GM18508 (cell line): ENCODE measurements around the gene FIBCD1.

Source experiments
- ATAC-seq: cut with Tn5 transposase; IDR thresholded peaks from one replicate; pipeline ENCODE4 v1.9.1; 2021; ENCODE audit warnings: moderate number of reproducible peaks; ENCODE audit not compliant: insufficient read depth, unreplicated experiment

Gene FIBCD1

GRCh38 chr9:130939405-130940026 is 469 bp upstream of the FIBCD1 start:
- ATAC-seq = no peak

- ATAC-seq = no peak
Measured at GRCh38 chr9:130938184-130938651, 829 bp downstream of the FIBCD1 start.

DNA sequence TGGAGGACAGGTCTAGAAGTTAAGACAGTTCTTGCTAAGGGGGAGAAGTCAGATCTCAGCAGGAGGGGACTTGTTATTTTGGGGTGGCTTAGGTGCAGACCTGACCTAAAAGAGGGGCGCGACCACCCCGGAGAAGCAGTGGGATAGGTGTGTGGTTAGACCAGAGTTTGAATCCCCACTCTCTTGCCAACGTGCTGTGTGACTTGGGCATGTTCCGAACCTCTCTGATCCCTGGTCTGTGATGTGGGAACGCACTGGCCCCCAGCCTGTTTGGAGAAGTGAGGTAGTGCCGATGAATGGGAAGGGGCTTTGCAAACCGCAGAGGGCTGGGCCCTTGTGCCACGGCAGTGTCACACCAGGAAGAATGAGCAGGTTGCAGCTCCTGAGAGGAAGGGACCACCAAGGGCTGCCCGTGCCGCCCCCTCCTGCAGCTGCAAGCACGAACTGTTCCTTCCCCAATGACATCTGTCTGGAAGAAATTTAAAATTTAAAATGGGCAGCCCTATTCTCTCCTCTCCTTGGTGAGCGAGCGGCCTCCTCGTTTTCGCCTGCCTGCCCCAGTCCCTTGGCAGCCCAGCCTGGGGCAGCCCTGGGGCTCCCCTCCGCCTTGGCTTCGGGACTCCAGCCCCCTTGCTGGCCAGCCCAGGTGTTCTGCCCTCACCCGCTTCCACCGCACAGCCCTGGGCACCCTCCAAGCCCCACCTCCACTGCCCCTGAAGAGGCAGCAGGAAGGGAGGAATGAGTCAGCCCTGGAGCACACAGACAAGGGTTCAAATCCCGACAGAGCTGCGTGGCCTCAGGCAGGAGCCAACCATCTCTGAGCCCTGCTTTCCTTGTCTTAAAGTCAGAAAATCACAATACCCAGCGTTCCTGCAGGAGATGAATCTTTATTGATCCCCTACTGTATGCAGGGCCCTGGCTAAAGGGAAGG is 1.6 kb downstream of the FIBCD1 start:
- ATAC-seq = no peak

DNA sequence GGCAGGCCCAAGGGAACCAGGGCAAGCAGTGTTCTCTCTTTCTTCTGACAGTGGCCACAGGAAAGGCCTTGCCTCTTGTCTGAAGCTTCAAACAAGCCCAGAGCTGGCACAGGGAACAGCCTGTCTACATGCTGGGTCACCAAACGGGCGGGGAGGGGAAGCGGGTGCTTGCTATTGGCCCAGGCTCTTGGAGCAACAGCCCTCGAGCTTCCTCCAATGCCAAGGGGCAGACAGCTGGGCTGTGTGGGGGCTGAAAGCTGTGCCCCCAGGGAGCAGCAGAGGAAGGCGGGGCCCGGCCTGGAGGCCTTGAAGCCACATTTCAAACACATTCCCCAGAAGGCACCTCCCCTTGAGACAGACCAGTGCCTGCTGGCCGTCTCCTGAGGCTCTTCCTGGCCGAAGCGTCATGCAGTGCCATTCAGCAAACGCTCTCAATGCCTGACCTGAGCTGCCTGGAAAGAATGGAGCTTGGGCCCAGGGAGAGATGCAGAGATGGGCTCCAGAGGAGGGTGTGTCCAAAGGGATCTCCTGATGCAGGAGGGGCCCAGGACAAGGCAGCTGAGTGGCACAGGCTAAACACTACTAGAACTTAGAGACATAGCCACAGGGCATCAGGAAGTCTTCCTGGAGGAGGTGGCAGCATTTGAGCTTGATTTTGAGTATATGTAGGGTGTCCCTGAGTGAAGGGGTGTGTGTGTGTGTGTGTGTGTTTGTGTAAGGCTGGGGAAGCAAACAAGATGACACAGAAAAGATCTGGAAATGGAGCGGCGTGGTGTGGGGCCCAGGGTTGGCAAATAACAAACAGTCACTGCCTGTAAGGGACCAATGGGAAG is 2.5 kb downstream of the FIBCD1 start:
- no peak for ATAC-seq

- no peak for ATAC-seq
Measured at GRCh38 chr9:130935648-130936271, 3.3 kb downstream of the FIBCD1 start.

DNA sequence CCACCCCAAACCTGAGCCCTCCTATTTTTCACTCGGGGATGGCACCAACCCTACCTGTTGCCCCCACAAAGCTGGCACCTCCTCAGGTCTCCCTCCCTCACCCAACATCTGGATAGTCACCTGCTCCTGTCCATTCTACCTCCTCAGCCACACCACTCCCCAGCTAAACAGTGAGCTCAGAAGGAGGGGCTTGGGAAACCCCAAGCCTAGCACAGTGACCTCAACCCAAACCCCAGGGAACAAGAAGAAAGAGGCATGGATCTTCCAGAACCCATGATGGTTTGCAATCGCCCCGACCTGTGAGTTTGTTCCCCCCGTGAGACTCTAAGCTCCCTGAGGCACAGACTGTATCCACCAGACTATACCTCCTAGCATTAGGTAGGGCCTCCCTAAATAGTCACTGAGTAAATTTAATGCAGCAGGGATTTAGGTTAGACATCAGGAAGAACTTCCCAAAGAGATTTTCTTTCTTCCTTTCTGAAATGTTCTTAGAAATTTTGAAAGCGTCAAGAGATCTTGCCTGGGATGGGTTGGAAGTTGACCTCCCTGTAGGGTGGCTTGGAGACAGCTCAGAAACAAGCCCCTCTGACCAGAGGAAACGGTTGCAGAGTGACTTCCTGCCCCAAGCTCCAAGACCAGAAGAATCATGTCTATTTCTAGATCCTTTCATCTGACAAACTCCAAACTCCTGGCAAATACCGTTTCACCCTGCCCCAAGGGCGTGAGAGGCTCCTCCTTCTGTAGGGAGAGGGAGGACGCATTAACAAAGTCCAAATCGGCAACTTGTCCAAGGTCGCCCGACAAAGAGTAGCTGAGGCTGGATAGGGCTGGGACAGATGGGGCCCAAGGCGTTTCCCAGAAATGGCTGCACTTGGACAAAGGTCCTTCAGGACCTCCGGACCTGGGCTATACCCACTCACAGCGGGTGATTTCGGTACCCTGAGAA is 4.1 kb downstream of the FIBCD1 start:
- ATAC-seq = no peak

GRCh38 chr9:130934246-130934645 is 4.8 kb downstream of the FIBCD1 start:
- no peak for ATAC-seq

- no peak for ATAC-seq
Measured at GRCh38 chr9:130933114-130934046, 5.7 kb downstream of the FIBCD1 start.

DNA sequence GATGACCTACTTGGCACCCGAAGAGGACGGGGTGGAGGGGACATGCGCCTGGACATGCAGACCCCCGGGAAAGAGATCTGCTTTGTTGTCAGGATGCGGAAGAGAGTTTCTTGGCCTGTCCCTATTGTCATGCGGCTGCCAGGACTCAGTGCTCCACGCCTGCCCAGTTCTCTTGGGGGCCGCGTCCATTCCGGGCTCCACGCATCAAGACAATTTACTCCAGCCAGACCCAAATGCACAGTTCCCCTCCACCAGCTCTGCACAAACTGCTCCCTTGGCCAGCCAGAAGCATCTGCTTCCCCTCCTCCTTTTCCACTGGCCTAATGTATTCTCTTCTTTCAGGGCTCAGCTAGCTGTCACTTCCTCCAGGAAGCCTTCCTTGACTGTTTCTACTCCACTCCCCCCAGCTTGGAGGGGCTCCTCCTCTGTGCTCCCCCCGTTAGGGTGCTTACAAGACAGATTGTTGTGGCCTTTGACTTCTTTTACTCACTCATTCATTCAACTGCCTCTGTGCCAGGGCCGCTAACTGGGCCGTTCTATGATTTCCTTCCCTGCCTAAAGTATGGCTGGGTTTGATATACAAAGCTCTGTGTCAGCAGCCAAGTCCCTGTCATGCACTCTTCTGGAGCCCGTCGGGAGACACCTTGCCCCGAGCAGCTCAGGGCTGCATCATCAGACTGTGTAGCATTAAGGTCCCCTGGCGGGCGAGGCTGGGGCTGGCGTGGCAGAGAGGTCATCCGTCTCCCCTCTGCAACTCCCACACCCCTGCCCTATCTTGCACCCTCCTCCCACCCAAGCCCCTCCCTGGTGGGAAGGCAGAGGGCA is 6.6 kb downstream of the FIBCD1 start:
- ATAC-seq = no peak

GRCh38 chr9:130931508-130932254 is 7.4 kb downstream of the FIBCD1 start:
- no peak for ATAC-seq

GRCh38 chr9:130930804-130931349 is 8.2 kb downstream of the FIBCD1 start:
- ATAC-seq = no peak

- no peak for ATAC-seq
Measured at GRCh38 chr9:130930132-130930803, 8.8 kb downstream of the FIBCD1 start.

DNA sequence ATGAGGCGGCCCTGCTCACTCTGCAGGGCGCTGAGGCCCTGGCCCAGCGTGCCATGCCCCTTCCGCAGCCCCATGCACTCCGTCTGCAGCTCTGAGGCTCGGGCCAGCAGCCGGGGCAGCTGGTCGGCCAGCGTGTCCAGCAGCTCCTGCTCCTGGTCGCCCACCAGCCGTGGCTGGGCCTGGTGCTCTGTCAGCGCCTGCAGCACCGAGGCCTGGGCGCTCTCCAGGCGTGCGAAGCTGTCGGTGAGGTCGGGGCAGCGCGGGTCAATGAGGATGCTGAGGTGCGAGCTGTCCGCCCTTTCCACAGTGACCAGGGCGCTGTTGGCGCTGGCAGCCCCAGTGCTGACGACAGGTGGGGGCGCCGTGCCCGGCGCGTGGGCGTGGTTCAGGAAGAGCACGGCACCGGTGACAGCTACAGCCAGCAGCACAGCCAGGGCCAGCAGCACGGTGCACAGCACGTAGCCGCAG is 9.4 kb downstream of the FIBCD1 start:
- no peak for ATAC-seq

DNA sequence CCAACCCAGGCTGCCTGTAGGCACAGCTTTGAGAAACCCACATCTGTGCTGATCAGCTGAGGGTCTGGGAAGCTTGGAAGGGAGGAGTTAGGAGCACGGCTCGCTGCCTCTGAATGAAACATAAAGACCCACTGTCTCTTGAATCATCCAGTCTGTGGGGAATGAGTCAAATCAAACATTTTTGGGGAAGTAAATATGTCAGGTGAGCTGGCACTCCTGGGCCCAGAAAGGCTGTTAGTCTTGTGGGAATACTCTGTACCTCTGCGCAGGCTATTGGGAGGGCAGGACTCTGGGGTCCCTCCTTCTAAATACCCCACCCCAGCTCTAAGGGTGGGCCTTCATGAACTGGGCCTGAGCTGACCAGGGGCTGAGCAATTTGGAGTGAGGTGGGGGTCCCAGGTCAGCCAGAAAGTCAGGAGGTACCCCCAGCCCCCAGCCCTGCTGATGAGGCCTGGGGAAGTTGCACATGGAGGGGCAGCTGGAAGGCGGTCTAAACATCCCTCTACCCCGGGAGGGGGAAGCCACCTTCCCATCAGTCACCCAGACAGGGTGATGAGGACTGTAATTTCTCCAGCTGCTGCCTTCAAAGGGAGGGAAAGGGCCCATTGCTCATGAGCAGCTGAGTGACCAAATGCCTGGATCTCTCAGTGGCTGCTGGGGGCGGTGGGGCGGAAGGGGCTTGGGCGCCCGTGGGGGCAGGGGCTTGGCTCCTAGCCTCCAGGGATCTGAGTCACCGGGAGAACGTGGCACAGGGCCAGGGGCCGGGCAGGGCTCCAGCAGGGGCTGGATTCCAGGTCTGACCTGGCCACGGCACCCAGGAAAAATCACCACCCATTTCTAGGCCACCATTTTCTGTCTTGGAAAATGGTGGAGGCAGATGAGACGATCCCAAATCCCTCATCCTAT is 10.8 kb downstream of the FIBCD1 start:
- ATAC-seq = no peak

DNA sequence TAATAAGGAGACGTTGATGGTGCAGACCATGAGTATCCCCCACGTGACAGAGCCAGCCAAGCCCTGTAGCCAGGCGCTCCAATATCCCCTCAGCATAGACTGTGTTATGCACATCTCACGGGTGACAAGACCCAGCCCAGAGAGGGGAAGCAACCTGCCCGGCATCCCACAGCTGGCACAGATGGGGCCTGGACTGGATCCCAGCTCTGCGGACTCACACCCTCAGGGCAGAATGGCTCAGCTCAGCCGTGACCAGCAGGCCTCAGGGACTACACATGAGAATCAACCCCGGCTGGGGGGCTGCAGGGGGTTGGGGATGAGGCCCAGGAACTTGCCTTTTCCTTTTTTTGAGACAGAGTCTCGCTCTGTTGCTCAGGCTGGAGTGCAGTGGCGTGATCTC is 11.7 kb downstream of the FIBCD1 start:
- no peak for ATAC-seq
